Measurements from ENCODE around the gene EYA2.

EYA2 gene

DNA sequence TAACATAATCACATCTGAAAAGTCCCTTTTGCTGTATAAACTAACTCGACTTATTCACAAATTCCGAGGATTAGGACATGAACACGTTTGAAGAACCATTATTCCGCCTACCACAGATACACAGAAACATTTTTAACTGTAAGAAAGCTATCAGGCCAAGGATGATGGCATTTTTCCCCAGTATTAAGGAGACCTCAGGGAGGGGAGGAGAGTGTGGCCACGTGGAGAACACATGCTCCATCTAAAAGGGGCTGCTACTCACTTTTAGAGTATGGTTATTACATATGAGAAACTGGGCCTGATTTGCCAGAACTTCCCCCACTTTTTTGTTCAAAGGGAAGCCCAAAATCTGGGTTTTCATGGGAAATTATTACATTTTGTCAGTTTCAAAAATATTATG, 153.4 kb downstream of the EYA2 start:
- DNase-seq: no peak

DNA sequence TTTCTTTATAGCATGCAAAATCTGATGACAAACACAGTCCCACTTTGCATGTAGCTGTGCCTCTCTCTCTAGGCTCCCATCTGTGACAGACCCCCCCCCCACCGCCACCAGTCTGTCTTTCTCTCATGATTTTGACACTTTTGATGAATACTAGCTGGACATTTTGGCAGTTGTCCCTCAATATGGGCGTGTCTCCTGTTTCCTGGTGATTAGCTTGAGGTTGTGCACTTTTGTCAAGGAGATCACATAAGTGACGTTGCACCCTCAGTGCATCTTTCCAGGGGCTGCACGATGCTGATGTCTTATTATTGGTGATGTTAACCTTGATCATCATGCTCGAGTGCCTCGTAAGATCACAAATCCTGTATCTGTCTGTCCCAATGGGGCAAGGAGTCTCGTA, 155.1 kb downstream of the EYA2 start:
- no peak for DNase-seq

DNA sequence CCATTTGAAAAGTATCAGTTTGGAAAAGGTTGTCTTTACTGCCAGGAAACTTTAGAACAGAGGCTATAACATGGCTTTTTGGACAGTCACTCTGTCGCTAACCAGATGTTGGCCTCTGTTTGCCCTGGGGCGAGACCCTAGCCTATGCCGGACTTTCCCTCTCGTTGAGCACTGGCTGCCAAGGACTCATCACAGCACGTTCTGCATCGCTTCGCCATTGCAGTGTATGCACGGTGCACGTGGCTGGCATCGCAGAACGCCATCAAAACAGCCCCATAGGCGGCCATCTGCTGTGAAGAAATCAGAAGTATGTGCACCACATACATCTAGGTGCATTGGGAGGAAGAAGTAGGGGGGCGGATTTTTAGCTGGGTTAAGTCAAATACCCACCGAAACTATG, 156.4 kb downstream of the EYA2 start:
- DNase-seq: no peak

DNA sequence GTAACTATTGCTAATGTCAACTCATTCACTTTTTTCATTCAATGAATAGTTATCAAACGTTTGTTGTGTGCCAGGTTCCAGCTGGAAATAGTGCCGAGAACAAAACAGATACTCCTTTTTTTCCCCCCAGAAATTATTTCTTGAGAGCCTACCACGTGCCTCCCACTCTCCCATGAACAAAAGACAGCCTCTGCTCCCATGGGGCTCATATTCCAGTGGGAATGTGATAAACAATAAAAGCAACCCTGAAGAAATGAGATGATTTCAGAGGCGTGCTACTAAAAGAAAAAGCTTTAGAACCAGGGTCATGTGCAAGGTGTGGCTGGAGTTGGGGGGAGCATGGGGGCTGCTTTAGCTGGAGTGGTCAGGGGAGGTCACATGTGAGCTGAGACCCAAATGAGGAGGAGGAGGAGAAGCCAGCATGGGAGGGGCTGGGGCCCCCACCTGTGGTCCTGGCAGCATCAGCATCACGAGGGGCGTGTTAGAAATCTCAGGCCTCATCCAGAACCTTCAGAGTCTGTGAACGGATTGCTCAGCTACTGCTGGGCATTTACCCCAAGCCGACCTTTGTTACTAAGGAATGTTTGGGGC, 157.4 kb downstream of the EYA2 start:
- DNase-seq: no peak

DNA sequence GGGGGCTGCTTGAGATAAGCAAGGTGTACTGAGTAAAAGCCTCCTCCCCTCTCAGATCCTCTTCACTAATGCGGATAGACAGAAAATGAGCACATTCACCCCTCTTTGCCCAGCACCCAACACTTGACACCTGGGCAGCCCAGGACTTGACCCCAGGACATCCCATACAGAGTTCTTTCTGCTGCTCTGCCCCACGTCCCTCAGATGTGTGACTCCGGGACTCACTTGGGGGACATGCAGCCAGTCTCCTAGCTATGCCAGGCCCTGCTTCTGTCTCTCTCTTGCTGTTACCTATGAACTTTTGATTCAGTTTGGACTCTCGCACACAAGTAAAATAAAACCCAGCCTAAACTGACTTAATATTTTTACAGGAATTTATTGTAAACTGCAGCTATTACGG, 159.9 kb downstream of the EYA2 start:
- no peak for DNase-seq

DNA sequence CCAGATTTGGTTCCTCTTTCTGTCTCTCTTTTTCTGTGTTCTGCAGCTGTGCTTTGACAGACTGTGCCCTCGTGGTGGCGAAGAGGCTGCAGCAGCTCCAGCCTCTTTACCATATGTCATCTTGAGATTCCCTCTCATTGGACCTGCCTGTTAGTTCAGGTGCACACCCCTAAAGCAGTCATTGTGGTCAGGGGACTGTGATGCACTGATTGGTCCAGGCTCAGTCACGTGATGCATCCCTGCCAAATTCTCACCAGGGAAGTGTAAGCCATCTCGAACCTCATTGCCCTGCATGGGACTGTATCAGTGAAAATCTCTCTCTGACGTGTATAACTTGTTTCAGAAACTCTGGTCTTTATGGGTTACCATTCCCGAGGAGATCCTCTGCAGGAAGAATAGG, 160.3 kb downstream of the EYA2 start:
- DNase-seq: no peak

DNA sequence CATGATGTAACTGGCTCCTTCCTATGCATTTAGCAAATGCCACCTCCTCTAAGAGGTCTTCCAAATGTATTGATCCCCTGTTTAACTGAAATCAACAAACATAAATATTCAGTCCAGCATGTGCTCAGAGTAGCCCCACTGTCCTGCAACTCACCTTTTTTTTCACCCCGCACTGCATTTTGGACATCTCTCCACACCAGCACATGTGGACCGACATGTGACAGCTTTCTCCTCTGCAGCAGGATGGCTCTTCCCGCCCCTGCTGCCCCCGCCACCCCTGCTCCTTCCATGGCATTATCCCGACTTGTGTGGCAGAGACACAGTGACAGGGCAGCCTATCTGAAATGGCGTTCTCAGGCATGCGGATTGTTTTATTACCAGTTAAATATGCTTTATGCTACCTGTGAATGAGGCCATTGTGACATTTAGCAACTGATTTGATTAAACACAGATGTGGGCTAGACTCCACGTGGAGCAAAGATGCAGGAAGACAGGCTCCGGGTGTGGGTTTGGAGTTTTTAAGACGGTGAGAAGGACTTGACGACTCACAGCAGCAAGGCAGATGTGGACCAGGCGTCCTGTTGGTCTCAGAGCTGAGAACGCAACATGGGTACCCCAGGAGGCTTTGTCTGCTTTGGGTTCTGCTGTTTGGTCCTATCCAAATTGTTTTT, 161.2 kb downstream of the EYA2 start:
- DNase-seq: no peak

DNA sequence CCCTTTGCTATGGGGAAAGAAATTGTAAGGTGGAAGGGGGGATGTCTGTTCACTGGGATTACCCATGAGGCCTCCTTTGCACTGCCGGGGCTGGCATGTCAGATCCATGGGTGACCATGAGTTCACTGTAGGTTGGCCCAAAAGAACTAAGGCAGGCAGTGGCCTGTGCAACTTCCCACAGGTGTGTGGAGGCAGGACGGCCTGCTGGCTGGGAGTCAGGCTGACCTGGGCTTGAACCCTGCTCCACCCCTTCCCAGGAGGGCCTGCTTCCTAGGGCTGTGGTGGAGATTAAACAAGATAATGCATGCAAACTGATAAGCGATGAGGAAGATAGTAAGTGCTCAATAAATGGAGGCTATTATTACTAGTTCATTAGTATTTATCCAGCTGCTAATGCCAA, 163.0 kb downstream of the EYA2 start:
- no peak for DNase-seq

DNA sequence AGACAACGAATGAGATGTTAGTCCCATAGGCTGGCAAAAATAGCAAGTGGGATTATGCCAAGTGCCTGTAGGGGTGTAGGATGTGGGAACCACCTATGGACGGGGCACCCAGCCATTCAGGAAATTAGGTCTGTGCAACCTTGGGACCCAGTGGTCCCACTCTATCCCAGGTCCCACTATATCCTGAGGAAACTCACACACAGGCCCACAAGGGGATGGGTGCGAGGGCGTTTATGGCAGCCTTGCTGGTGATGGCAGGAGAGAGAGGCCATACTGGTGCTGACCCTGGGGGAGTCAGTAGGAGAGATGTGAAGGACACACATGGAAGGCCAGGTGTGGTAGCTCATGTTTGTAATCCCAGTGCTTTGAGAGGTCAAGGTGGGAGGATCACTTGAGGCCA, 163.6 kb downstream of the EYA2 start:
- DNase-seq: no peak

DNA sequence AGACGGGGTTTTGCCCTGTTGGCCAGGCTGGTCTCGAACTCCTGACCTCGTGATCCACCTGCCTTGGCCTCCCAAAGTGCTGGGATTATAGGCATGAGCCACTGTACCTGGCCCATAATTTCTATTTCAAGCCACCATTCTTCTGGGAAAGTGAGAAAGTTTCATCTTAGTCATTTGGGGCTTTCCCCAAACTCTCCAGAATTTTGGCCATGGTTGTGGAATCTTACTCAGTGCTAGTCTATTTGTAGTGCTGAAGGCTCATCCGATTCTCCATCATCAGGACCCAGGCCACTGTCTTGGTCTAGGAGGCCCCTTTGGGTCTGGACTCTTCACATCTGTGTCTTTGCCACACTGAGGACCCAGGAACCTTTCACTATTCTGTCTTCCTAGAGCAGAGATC, 164.9 kb downstream of the EYA2 start:
- DNase-seq: no peak

DNA sequence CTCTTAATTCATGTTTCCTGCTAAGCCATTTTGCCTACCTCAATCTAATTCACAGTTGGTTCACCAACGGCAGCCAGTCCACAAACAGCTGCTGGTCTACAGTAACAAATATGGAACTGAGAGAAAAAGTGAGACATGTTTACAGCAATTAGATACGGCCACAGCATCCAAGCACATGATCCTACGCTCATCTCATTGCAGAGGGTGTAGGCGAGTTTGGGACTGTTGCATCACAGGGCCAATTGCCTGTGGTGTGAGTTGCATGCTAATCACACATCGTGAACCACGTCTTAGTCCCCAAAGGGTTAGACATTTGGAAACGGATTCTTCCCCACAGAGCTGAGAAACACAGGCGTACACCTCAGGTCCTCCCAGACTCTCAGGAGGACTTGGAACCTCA, 166.9 kb downstream of the EYA2 start:
- DNase-seq: no peak

DNA sequence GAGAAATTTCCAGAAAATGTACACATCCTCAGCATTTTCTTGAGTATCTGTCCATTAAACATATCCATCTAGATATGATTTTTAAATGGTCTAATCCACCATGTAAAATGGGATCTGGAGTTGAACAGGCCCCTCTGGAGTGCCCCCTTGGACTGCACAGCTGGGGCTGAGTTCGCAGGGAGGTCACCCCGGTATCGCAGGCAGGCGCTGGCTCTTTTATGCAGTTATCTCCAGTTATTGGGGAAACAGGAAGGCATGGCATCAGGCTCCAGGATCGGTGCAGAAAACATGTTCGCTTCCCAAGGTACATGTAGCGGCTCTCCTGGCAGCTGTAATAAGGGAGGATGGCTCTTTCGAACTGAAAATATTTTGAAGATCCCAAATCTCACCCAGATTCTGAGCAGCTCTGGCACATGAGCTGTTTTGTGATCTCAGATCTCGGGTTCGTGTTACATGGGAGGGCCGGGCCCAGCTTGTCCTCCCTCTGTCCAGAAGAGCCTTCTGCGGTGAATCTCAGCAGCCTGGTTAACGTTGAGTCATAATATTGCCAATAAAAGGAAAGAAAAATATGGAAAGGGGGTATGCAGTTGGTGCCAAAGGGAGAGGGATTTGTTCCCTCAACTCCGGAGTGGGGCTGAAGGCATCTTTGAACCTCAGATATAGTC, 167.7 kb downstream of the EYA2 start:
- no peak for DNase-seq

DNA sequence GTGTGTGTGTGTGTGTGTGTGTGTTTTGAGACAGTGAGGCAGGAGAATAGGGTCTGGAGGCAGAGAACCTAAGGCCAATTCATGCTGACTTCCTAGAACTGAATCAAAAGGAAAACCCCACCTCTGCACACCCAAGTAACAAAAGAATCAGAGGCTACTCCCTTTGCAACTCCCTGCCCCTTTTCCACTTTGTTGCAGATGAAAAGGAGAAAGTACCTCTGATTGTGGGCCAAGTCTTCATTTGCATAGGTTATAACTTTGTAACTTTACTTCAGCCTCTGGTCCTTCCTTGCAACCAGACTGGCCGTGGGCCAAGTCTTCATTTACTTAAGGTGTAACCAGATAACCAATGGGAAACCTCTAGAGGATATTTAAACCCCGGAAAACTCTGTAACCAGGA, 168.8 kb downstream of the EYA2 start:
- DNase-seq: no peak

DNA sequence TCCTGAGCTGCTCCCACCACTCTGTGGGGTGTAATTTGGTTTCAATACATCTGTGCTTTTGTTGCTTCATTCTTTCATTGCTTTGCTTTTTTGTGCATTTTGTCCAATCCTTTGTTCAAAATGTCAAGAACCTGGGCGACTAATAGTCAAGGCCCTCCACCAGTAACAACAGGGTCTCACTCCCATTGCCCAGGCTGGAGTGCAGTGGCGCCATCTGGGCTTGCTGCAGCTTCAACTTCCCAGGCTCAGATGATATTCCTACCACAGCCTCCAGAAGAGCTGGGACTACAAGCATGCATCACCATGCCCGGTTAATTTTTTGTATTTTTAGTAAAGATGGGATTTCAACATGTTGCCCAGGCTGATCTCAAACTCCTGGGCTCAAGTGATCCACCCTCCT, 169.2 kb downstream of the EYA2 start:
- no peak for DNase-seq

DNA sequence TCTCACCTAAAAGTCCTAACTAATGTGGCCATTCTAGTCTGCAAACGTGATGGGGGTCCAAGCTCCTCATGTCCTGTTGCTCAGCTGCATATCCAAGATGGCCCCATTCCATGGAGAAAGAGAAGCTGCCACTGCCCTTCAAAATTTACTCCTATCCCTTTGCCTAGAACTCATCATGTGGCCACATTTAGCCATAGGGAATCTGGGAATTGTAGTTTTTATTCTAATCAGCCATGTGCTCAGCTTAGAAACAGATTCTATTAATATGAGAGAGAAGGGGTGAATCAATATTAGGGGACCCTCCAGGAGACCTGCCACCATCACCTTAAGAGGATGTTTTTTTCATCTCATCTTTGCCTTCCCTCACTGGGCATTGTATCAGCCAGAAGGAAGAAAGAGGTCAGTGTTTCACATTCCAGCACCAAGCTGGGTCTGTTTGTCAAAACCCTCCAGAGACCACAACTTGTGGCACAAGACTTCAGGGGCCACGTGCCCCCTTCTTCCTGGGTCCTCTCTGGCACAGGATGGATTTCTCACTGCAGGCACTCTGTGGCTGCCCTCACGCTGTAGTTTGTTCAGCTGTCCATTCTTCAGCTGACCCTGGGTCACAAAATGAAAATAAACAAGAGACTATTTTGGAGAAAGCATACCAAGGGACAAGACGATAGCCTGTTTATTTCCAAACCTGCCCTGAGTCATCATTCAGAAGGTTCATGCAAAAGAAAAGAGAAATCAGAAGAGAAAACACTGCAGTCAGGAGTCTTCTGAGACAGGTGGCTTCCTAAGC, 172.0 kb downstream of the EYA2 start:
- no peak for DNase-seq

DNA sequence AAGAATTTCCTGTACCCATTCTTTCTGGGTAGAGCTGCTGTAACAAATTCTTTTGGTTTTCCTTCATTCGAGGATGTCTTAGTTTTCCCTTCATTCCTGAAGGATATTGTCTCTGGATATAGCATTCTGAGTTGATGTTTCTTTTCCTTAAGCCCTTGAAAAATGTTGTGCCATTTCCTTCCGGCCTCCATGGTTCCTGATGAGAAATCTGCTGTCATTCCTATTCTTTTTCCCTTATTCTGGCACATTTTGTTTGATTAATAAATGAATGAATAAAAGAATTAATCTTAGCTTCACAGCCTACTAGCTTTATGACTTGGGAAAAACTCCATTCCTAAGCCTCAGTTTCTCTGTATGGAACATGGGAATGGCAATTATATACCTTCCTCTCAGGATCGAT, 173.1 kb downstream of the EYA2 start:
- no peak for DNase-seq

DNA sequence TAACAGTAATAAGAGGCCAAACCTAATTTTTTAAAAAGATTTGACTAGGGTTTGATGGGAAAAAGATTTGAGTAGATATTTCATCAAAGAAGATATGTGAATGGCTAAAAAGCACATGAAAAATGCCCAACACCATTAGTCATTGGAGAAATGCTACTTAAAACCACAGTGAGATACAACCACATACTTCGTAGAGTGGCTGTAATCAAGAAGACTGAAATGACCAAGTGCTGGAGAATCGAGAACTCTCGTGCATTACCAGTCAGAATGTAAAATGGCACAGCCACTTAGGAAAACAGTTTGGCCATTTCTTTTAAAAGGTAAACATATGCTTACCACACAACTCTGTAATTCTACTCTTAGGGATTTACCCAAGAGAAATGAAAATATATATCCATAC, 175.5 kb downstream of the EYA2 start:
- DNase-seq: no peak

DNA sequence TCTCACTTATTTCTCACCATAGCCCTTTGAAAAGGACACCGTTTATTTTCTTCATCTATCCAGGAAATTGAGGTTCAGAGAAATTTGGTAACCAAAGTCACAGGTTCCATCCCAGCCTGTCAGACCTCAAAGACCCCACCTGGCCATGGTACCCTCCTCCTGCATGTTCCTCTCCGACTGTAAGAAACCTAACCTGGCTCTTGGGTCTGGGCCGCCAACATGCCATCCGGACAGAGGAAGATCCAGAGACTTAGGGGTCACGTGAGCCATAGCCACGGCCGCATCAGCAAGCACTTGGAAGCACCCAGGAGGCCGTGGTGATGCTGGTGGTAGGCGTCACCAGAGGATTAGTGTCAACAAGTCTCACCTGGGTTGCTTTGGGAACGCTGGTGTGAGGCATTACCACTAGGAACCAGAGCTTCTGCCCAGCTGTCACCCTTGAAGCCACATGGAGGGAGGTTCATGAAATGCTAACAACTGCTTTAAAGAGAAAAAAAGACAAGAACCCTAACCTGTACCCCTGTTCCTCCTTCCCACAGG, 177.1 kb downstream of the EYA2 start:
- DNase-seq: no peak

DNA sequence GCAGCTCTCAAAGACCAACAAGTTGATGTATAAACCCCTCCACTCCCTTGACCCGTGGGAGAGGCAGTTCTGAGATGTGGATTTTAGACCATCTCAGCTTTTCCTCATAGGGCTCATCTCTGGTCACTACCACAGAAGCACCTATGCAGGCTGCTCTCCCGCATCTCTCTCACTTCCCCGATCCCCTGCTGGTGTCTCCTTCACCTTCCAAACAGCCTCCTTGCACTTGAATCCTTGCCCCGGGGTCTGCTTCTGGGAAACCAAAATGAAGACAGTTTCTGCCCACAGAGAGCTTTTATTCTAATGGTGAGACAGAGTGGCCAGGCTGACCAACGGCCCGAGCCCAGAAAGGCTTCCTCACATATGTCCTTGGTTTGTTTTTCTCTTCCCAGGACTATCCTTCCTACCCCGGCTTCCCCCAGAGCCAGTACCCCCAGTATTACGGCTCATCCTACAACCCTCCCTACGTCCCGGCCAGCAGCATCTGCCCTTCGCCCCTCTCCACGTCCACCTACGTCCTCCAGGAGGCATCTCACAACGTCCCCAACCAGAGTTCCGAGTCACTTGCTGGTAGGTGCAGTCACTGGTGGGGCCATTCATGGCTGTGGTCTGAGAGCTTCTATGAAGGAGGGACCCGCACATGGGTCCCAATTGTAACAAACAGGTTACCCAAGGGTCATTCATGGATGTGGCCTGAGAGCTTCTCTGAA, 179.3 kb downstream of the EYA2 start:
- no peak for DNase-seq

DNA sequence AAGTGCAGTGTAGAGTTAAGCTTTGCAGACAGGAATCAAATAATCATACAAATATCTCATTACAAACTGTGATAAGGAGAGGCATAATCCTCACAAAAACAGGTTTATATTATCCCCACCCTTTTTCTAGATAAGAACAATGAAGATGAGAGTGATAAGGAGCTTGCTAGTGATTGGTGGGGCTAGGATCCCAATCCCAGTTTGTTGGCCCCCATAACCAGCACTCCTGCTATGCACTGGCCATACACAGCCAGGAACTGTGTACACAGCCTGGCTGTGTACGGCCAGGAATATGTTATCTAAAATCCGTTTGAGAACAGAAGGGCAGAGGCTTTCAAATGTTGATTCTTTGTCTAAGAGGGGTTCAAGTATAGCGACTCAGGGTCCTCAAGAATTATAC, 180.6 kb downstream of the EYA2 start:
- no peak for DNase-seq

DNA sequence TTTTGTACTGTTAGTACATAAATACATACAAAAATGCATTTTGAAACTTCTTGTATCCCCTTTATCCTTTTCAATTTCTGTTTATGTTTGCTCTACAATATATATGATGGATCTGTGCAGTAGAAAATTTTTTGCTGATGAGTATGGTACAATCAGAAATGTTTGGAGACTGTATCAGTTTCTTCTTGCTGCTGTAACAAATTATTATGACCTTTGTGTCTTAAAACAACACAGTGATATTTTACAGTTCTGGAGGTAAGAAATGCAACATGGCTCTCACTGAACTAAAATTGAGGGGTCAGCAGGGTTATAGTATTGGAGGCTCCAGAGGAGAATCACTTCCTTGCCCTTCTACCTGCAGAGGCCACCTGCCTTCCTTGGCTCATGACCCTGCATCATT, 184.4 kb downstream of the EYA2 start:
- no peak for DNase-seq

DNA sequence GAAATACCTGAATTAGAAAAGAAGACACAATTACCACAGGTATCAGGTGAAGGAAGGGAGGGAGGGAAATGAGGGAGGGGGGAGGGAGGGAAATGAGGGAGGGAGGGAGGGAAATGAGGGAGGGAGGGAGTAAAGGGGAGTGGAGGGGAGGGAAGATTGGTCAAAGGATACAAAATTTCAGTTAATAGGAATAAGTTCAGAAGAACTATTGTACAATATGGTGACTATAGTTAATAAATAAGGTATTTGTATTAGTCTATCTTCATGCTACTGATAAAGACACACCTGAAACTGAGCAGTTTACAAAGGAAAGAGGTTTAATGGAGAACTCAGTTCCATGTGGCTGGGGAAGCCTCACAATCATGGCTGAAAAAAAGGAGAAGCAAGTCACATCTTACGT, 185.7 kb downstream of the EYA2 start:
- no peak for DNase-seq

DNA sequence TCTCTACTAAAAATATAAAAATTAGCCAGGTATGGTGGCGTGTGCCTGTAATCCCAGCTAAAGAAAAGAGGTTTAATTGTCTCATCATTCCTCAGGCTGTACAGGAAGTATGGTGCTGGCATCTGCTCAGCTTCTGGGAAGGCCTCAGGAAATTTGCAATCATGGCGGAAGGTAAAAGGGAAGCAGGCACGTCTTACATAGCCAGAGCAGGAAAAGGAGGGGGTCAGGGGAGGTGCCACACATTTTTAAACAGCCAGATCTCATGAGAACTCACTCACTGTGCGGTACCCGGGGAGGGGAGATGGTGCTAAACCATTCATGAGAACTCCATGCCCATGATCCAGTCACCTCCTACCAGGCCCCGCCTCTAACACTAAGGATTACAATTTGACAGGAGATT, 191.7 kb downstream of the EYA2 start:
- DNase-seq: no peak

All from NCI-H2029 (cell line).